CD4-positive, alpha-beta memory T cell (primary cell): ENCODE data around the gene CMKLR1. TPM values are rescaled to one million over a fixed set of nuclear protein-coding genes. Genes with fewer than 3 reads are reported as not detected.

Experiments used
- CTCF ChIA-PET: fragments of 350-600 bp; sonication (Branson Sonifier 250); formaldehyde crosslinking; loops from one replicate; lab custom pipeline; 2021; ENCODE audit warnings: inconsistent platforms; ENCODE audit not compliant: partially characterized antibody; lab: Charles Lee
- POLR2A ChIA-PET: fragments of 350-600 bp; sonication (Branson Sonifier 250); formaldehyde crosslinking; loops from one replicate; lab custom pipeline; 2021; ENCODE audit not compliant: partially characterized antibody; lab: Charles Lee
- DNase-seq, 5 donors: peaks; one replicate each; pipeline versions ENCODE4 v3.0.0 to v3.0.0-alpha.2; 2020 to 2022; ENCODE audit warnings: mixed read lengths in 1 of 5
- H3K27ac ChIP-seq: one replicate; pipeline ENCODE4 v1.7.0; 2013; ENCODE audit warnings: low read depth, low read length
- H3K27me3 ChIP-seq: 2 replicates; pipeline ENCODE4 v1.7.0; 2013; ENCODE audit warnings: mild to moderate bottlenecking, low read length, moderate library complexity; ENCODE audit not compliant: insufficient read depth
- H3K36me3 ChIP-seq: 2 replicates; pipeline ENCODE4 v1.7.0; 2013; ENCODE audit warnings: mild to moderate bottlenecking, low read length, moderate library complexity; ENCODE audit not compliant: insufficient read depth
- H3K4me1 ChIP-seq: 2 replicates; pipeline ENCODE4 v1.7.0; 2013; ENCODE audit warnings: mild to moderate bottlenecking, low read length, moderate library complexity; ENCODE audit not compliant: insufficient read depth
- H3K4me3 ChIP-seq, 2 donors: one replicate each; pipeline ENCODE4 v1.7.0; 2013; ENCODE audit warnings: low read length in 2 of 2, mild to moderate bottlenecking in 1 of 2
- H3K9me3 ChIP-seq, 2 donors: one replicate each; pipeline ENCODE4 v1.7.0; 2013; ENCODE audit warnings: low read length in 2 of 2, control low read depth in 1 of 2; ENCODE audit not compliant: control insufficient read depth in 1 of 2
- H3K27ac Mint-ChIP-seq, 7 donors: one replicate each; pipeline ENCODE4 v1.8.0; 2020 to 2021; ENCODE audit warnings: mixed read lengths in 7 of 7, mild to moderate bottlenecking in 6 of 7, inconsistent platforms in 3 of 7, moderate library complexity in 3 of 7
- H3K27me3 Mint-ChIP-seq, 2 donors: one replicate each; pipeline ENCODE4 v1.8.0; 2020 to 2021; ENCODE audit warnings: mixed read lengths in 2 of 2
- H3K36me3 Mint-ChIP-seq, 2 donors: one replicate each; pipeline ENCODE4 v1.8.0; 2020 to 2021; ENCODE audit warnings: mixed read lengths in 2 of 2, inconsistent platforms in 1 of 2, mild to moderate bottlenecking in 1 of 2
- H3K4me1 Mint-ChIP-seq, 4 donors: one replicate each; pipeline ENCODE4 v1.8.0; 2020 to 2021; ENCODE audit warnings: mixed read lengths in 4 of 4, mild to moderate bottlenecking in 1 of 4
- H3K4me3 Mint-ChIP-seq, 8 donors: one replicate each; pipeline ENCODE4 v1.8.0; 2020 to 2021; ENCODE audit warnings: mixed read lengths in 8 of 8, mild to moderate bottlenecking in 7 of 8, moderate library complexity in 6 of 8, inconsistent platforms in 3 of 8
- H3K9me3 Mint-ChIP-seq, 8 donors: one replicate each; pipeline ENCODE4 v1.8.0; 2020 to 2021; ENCODE audit warnings: mixed read lengths in 8 of 8, mild to moderate bottlenecking in 5 of 8, inconsistent platforms in 3 of 8, moderate library complexity in 1 of 8
- intact Hi-C: fragments of 100-400 bp; cut with micrococcal nuclease; formaldehyde crosslinking; loops from one replicate; pipeline ENCODE4 v1.15.1; 2023
- polyA plus RNA-seq, 2 donors: library from polyadenylated mRNA; unstranded; fragments of 300-500 nt; fragmentation: Illumina TruSeq; gene quantifications; one replicate each; pipeline ENCODE4 v1.2.3, GENCODE V29; 2021
- total RNA-seq, 2 experiments: library from RNA; stranded (reverse); gene quantifications; one replicate each; pipeline ENCODE4 v1.2.3, GENCODE V29; 2021

Gene CMKLR1
- total and polyA plus RNA-seq, 4 experiments from 2014 or later: 0.08 to 0.94 (median 0.87) TPM; not detected in 1

- H3K4me1 Mint-ChIP-seq: peaks cover 9 to 24% (median 17%) of the 10 kb centered on the region in 4 donors
Observed at GRCh38 chr12:108313241-108313605, 25.9 kb downstream of the CMKLR1 start.

DNA sequence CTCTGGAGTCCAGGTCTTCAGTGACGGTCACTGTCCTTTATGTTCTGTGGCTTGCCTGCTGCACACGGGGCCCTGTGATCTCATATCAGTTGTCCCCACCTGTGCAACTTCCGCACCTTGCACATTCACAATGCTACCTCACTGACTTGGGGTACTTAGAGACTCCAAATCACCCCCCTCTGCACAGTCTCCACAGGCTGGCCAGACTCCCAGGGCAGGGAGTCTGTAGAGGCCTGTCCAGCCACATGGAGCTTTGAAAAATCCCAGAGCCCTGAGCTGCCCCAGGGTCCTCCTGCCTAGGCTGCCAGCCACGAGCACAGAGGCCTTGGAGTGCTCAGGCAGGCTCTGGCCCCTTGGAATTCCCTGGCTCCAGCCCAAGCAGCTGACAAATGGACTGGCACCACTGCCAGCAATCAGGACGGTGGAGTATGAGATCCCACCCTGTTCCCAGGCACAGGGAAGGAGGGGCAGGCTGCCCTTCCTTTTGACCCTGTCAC lies 26.4 kb downstream of the CMKLR1 start:
- H3K27ac ChIP-seq: no peak overlapping the region
- no peaks in the 10 kb centered on the region for H3K9me3 ChIP-seq
- H3K27me3 Mint-ChIP-seq: peaks cover 2 to 3% of the 10 kb centered on the region in 2 donors
- H3K4me1 ChIP-seq: peaks cover 31% of the 10 kb centered on the region
- H3K27me3 ChIP-seq: no peaks in the 10 kb centered on the region
- H3K36me3 ChIP-seq: no peaks in the 10 kb centered on the region
- ChIA-PET POLR2A (interaction anchor here (2.1 kb wide), 1 partner anchor 14 kb away, joined by 8 read pairs; no protein-coding TSS in a partner anchor), CTCF (no interaction called here)
- peaks cover 9 to 24% (median 17%) of the 10 kb centered on the region in 4 donors for H3K4me1 Mint-ChIP-seq
- no peaks in the 10 kb centered on the region for H3K9me3 Mint-ChIP-seq
- intact Hi-C loops: no loop called here
- no peak overlapping the region for H3K4me3 Mint-ChIP-seq
- no peak overlapping the region for H3K4me3 ChIP-seq
- no peak for DNase-seq
- peak overlapping the region in 2 of 7 donors; percentile 15 to 50 for H3K27ac Mint-ChIP-seq
- H3K36me3 Mint-ChIP-seq: no peaks in the 10 kb centered on the region

More at GRCh38 chr12:108313241-108313605, 25.9 kb downstream of the CMKLR1 start:
- peaks cover 2 to 3% of the 10 kb centered on the region in 2 donors for H3K27me3 Mint-ChIP-seq
- no peaks in the 10 kb centered on the region for H3K36me3 Mint-ChIP-seq
- CTCF ChIA-PET: interaction anchor here (1.5 kb wide), 1 partner anchor 12 kb away, joined by 7 read pairs; no protein-coding TSS in a partner anchor
- H3K4me3 Mint-ChIP-seq: peak overlapping the region in 4 of 8 donors; percentile 70 to 82 (median 76)
- H3K27ac ChIP-seq: no peak overlapping the region
- H3K9me3 ChIP-seq: no peaks in the 10 kb centered on the region
- peak overlapping the region in 4 of 7 donors; percentile 82 to 93 (median 90) for H3K27ac Mint-ChIP-seq
- H3K4me3 ChIP-seq: no peak overlapping the region
- H3K36me3 ChIP-seq: no peaks in the 10 kb centered on the region
- POLR2A ChIA-PET: interaction anchor here (0.7 to 2.1 kb wide), 5 partner anchors 8 to 79 kb away, joined by 3 to 8 read pairs (median 5); no protein-coding TSS in a partner anchor
- intact Hi-C loops: no loop called here
- no peaks in the 10 kb centered on the region for H3K9me3 Mint-ChIP-seq
- DNase-seq: no peak
- peaks cover 27% of the 10 kb centered on the region for H3K4me1 ChIP-seq
- no peaks in the 10 kb centered on the region for H3K27me3 ChIP-seq

- POLR2A ChIA-PET: interaction anchor here (1.2 kb wide), 1 partner anchor 11 kb away, joined by 3 read pairs; no protein-coding TSS in a partner anchor
- Mint-ChIP-seq H3K36me3 (no peaks in the 10 kb centered on the region), H3K4me1 (peaks cover 9 to 26% (median 17%) of the 10 kb centered on the region in 4 donors), H3K27me3 (peaks cover 2 to 3% of the 10 kb centered on the region in 2 donors), H3K9me3 (no peaks in the 10 kb centered on the region), H3K4me3 (peak overlapping the region in 1 of 8 donors; percentile 7), H3K27ac (peak overlapping the region in 4 of 7 donors; percentile 7 to 57 (median 34))
- intact Hi-C loops: no loop called here
- no peak overlapping the region for H3K27ac ChIP-seq
- H3K4me3 ChIP-seq: no peak overlapping the region
- no peaks in the 10 kb centered on the region for H3K9me3 ChIP-seq
- peaks cover 37% of the 10 kb centered on the region for H3K4me1 ChIP-seq
- DNase-seq: no peak
- CTCF ChIA-PET: no interaction called here
- H3K27me3 ChIP-seq: no peaks in the 10 kb centered on the region
- H3K36me3 ChIP-seq: no peaks in the 10 kb centered on the region
Observed at GRCh38 chr12:108312073-108312659, 26.9 kb downstream of the CMKLR1 start.

DNA sequence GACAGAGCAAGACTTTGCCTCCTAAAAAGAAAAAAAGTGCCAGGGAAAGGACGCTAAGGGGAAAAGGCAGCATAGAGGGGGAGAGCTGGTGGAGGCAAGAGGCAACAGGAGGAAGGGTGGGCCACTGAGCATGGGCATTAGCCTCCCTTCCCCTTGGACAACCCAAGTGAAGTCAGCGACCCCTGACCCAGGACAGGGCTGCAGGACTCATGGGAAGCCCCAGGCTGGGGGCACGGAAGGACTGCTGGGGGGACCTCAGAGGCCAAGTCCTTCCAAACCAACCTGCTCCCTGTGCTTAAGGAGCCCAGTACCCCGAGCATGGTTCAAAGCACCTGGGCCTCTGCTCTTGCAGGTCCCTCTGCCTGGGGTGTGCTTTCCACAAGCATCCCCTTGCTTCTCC lies 27.5 kb downstream of the CMKLR1 start:
- Mint-ChIP-seq H3K4me3 (no peak overlapping the region), H3K9me3 (no peaks in the 10 kb centered on the region), H3K36me3 (no peaks in the 10 kb centered on the region), H3K27me3 (peaks cover 2 to 7% of the 10 kb centered on the region in 2 donors), H3K4me1 (peaks cover 9 to 32% (median 20%) of the 10 kb centered on the region in 4 donors), H3K27ac (peak overlapping the region in 1 of 7 donors; percentile 52)
- CTCF ChIA-PET: no interaction called here
- Histone ChIP-seq H3K27me3 (no peaks in the 10 kb centered on the region), H3K36me3 (no peaks in the 10 kb centered on the region), H3K27ac (no peak overlapping the region), H3K9me3 (no peaks in the 10 kb centered on the region), H3K4me1 (peaks cover 40% of the 10 kb centered on the region), H3K4me3 (no peak overlapping the region)
- intact Hi-C loops: no loop called here
- POLR2A ChIA-PET: interaction anchor here (1.2 kb wide), 1 partner anchor 10 kb away, joined by 3 read pairs; no protein-coding TSS in a partner anchor
- DNase-seq: no peak

GRCh38 chr12:108310489-108310888 lies 28.6 kb downstream of the CMKLR1 start:
- POLR2A ChIA-PET: no interaction called here
- intact Hi-C loops: no loop called here
- no peak overlapping the region for H3K4me3 ChIP-seq
- DNase-seq: no peak
- H3K27ac Mint-ChIP-seq: peak overlapping the region in 1 of 7 donors; percentile 75
- no peaks in the 10 kb centered on the region for H3K36me3 Mint-ChIP-seq
- H3K9me3 Mint-ChIP-seq: no peaks in the 10 kb centered on the region
- H3K4me1 ChIP-seq: peaks cover 48% of the 10 kb centered on the region
- CTCF ChIA-PET: no interaction called here
- no peak overlapping the region for H3K27ac ChIP-seq
- H3K36me3 ChIP-seq: no peaks in the 10 kb centered on the region
- no peaks in the 10 kb centered on the region for H3K9me3 ChIP-seq
- peaks cover 16 to 29% (median 26%) of the 10 kb centered on the region in 4 donors for H3K4me1 Mint-ChIP-seq
- H3K27me3 Mint-ChIP-seq: peaks cover 0 to 11% of the 10 kb centered on the region in 2 donors
- no peak overlapping the region for H3K4me3 Mint-ChIP-seq
- no peaks in the 10 kb centered on the region for H3K27me3 ChIP-seq

GRCh38 chr12:108309674-108310312 lies 29.3 kb downstream of the CMKLR1 start:
- DNase-seq: no peak
- no peaks in the 10 kb centered on the region for H3K36me3 ChIP-seq
- no peaks in the 10 kb centered on the region for H3K27me3 ChIP-seq
- intact Hi-C loops: no loop called here
- H3K4me1 Mint-ChIP-seq: peaks cover 16 to 31% (median 24%) of the 10 kb centered on the region in 4 donors
- H3K4me1 ChIP-seq: peaks cover 50% of the 10 kb centered on the region
- H3K27ac Mint-ChIP-seq: peak overlapping the region in 2 of 7 donors; percentile 25 to 75
- no peaks in the 10 kb centered on the region for H3K9me3 Mint-ChIP-seq
- H3K4me3 ChIP-seq: no peak overlapping the region
- peaks cover 3 to 11% of the 10 kb centered on the region in 2 donors for H3K27me3 Mint-ChIP-seq
- H3K9me3 ChIP-seq: no peaks in the 10 kb centered on the region
- H3K27ac ChIP-seq: no peak overlapping the region
- ChIA-PET POLR2A (no interaction called here), CTCF (no interaction called here)
- no peaks in the 10 kb centered on the region for H3K36me3 Mint-ChIP-seq
- no peak overlapping the region for H3K4me3 Mint-ChIP-seq
